HepG2 (cell line): ENCODE results near the gene TRIM72. TPM values are rescaled to one million over a fixed set of nuclear protein-coding genes. Genes with fewer than 3 reads are reported as not detected.

ENCODE experiments used
- ARNT2 ChIP-seq: sonication (generic); formaldehyde crosslinking; IDR thresholded peaks from 2 replicates; pipeline ENCODE4 v1.8.0; 2022; ENCODE audit warnings: mild to moderate bottlenecking, low read depth, missing genetic modification reagents, moderate library complexity
- HDAC1 ChIP-seq: sonication (generic); formaldehyde crosslinking; IDR thresholded peaks from 2 replicates; pipeline ENCODE4 v1.5.1; 2020; ENCODE audit warnings: mild to moderate bottlenecking, missing genetic modification reagents
- HNRNPL ChIP-seq: fragments of 200-400 bp; formaldehyde crosslinking; IDR thresholded peaks from 2 replicates; pipeline ENCODE4 v1.6.1; 2017; ENCODE audit warnings: mild to moderate bottlenecking, low read depth, low read length
- KDM6A ChIP-seq: IDR thresholded peaks from 2 replicates; pipeline ENCODE4 v1.6.1; 2016; ENCODE audit warnings: low read depth
- KLF15 ChIP-seq: sonication (generic); formaldehyde crosslinking; IDR thresholded peaks from 2 replicates; pipeline ENCODE4 v1.8.1; 2023; ENCODE audit warnings: borderline replicate concordance, mild to moderate bottlenecking, inconsistent platforms, missing genetic modification reagents, mixed read lengths
- KLF6 ChIP-seq: IDR thresholded peaks from 2 replicates; pipeline ENCODE4 v1.8.0; 2016; ENCODE audit warnings: missing biosample characterization, missing genetic modification reagents
- MAFF ChIP-seq: IDR thresholded peaks from 2 replicates; pipeline ENCODE4 v1.6.1; 2011; ENCODE audit warnings: low read depth, low read length, improper control_type of control experiment
- MEF2D ChIP-seq: sonication (generic); formaldehyde crosslinking; IDR thresholded peaks from 2 replicates; pipeline ENCODE4 v1.5.1; 2020; ENCODE audit warnings: mild to moderate bottlenecking, missing genetic modification reagents
- RBM39 ChIP-seq: fragments of 200-400 bp; formaldehyde crosslinking; IDR thresholded peaks from one replicate; pipeline ENCODE4 v1.6.1; 2018; ENCODE audit warnings: antibody characterized with exemption, mild to moderate bottlenecking, low read depth, low read length; ENCODE audit not compliant: poor library complexity, severe bottlenecking
- SRSF1 ChIP-seq: fragments of 200-400 bp; formaldehyde crosslinking; optimal IDR thresholded peaks from 2 replicates; pipeline ENCODE3; 2017; ENCODE audit warnings: mild to moderate bottlenecking, low read depth, low read length, moderate library complexity
- THYN1 ChIP-seq: sonication (generic); formaldehyde crosslinking; IDR thresholded peaks from 2 replicates; pipeline ENCODE4 v1.8.1; 2023; ENCODE audit warnings: low read depth, mild to moderate bottlenecking, moderate library complexity, missing genetic modification reagents, borderline replicate concordance
- ZNF207 ChIP-seq: fragments of 450-650 bp; IDR thresholded peaks from 2 replicates; pipeline ENCODE4 v1.6.1; 2016; ENCODE audit warnings: antibody characterized with exemption, borderline replicate concordance
- ZNF263 ChIP-seq: sonication (generic); formaldehyde crosslinking; IDR thresholded peaks from 2 replicates; pipeline ENCODE4 v1.4.0; 2020; ENCODE audit warnings: missing genetic modification reagents
- ZNF3 ChIP-seq: IDR thresholded peaks from 2 replicates; pipeline ENCODE4 v1.7.0; 2017; ENCODE audit warnings: inconsistent platforms
- ZNF547 ChIP-seq: sonication (generic); formaldehyde crosslinking; IDR thresholded peaks from 2 replicates; pipeline ENCODE4 v1.5.1; 2020; ENCODE audit warnings: mild to moderate bottlenecking, missing genetic modification reagents
- polyA plus RNA-seq, 8 experiments: library from polyadenylated mRNA; depleted of rRNA in 3 of 8; stranded (reverse) in 7 of 8; unstranded in 1 of 8; fragments of >200 nt; fragmentation: Illumina TruSeq in 4 of 8; extraction: Trizol in 4 of 8; gene quantifications; 2 replicates each; pipeline versions ENCODE4 v1.2.1 to v1.2.3, GENCODE V29; 2011 to 2016; ENCODE audit warnings: low read depth in 4 of 8, missing spikeins in 1 of 8, mixed read lengths in 1 of 8; ENCODE audit not compliant: insufficient read depth in 1 of 8
- total RNA-seq, 5 experiments: library from RNA; depleted of rRNA; stranded (reverse); fragments of >200 nt; fragmentation: Illumina TruSeq; extraction: Trizol; gene quantifications; 2 replicates each; pipeline ENCODE4 v1.2.3, GENCODE V29; 2016; ENCODE audit warnings: low read depth in 1 of 5
- TF ChIP-seq, protein P1 (sequence below): IDR thresholded peaks from 2 replicates; pipeline ENCODE4 v1.6.1; 2018; ENCODE audit warnings: missing genetic modification reagents, mild to moderate bottlenecking, missing compliant biosample characterization
- TF ChIP-seq, protein P2 (sequence below): sonication (generic); formaldehyde crosslinking; IDR thresholded peaks from 2 replicates; pipeline ENCODE4 v1.5.0; 2020; ENCODE audit warnings: missing genetic modification reagents
- TF ChIP-seq, protein P3 (sequence below): IDR thresholded peaks from 2 replicates; pipeline ENCODE4 v1.6.1; 2016; ENCODE audit warnings: control low read depth
- TF ChIP-seq, protein P4 (sequence below): sonication (generic); formaldehyde crosslinking; IDR thresholded peaks from 2 replicates; pipeline ENCODE4 v1.5.0; 2020; ENCODE audit warnings: missing genetic modification reagents, mild to moderate bottlenecking, borderline replicate concordance
- TF ChIP-seq, protein P5 (sequence below): fragments of 450-650 bp; IDR thresholded peaks from 2 replicates; pipeline ENCODE4 v1.6.1; 2016
- TF ChIP-seq, protein P6 (sequence below): sonication (generic); formaldehyde crosslinking; IDR thresholded peaks from 2 replicates; pipeline ENCODE4 v1.8.0; 2022; ENCODE audit warnings: missing genetic modification reagents, low read depth, mild to moderate bottlenecking, borderline replicate concordance

Gene TRIM72
- total and polyA plus RNA-seq, 2 of the 13 experiments (the other 11 are each of a cell fraction or from before 2014, with no cell fraction given): not detected

DNA sequence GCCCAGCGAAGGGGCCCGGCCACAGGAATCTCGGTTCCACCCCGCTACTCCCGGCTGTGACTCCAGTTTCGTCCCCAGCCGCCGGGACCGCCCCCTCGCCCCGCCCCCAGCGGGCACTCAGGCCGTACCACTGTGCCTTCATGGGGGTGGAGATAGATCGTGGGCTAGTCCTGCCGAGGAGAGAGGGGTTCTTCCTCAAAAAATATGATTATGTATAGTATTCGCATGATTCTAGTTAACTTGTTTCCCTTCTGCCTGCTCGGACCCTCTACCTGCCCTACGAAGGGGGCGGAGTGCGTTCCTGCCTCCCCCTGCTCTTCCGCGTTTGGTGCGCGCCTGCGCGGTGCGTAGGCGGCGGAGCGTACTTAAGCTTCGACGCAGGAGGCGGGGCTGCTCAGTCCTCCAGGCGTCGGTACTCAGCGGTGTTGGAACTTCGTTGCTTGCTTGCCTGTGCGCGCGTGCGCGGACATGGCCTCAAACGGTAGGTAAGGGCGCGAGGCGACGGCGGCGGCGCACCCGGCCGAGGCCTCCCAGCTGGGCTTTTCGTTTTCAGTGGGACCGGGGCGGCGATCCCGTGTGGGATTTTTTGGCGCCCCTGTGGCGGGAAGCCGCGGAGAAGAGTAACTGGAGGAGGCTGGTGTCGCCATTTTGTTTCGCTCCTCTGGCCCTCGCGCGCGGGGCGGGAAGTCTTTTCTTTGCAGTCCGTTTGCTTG lies 34.0 kb upstream of the TRIM72 start, which contains the start of gene FUS (continued):
- TF ChIP-seq, protein P1, sequence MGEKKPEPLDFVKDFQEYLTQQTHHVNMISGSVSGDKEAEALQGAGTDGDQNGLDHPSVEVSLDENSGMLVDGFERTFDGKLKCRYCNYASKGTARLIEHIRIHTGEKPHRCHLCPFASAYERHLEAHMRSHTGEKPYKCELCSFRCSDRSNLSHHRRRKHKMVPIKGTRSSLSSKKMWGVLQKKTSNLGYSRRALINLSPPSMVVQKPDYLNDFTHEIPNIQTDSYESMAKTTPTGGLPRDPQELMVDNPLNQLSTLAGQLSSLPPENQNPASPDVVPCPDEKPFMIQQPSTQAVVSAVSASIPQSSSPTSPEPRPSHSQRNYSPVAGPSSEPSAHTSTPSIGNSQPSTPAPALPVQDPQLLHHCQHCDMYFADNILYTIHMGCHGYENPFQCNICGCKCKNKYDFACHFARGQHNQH (CRISPR knock-in tag): peak; percentile 84
- no peak for TF ChIP-seq ZNF3 (CRISPR knock-in tag)
- TF ChIP-seq MAFF: peak; percentile 42; the same call in 1 of the 2 replicates
- TF ChIP-seq KDM6A (CRISPR knock-in tag): no peak
- TF ChIP-seq, protein P2, sequence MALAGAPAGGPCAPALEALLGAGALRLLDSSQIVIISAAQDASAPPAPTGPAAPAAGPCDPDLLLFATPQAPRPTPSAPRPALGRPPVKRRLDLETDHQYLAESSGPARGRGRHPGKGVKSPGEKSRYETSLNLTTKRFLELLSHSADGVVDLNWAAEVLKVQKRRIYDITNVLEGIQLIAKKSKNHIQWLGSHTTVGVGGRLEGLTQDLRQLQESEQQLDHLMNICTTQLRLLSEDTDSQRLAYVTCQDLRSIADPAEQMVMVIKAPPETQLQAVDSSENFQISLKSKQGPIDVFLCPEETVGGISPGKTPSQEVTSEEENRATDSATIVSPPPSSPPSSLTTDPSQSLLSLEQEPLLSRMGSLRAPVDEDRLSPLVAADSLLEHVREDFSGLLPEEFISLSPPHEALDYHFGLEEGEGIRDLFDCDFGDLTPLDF (CRISPR knock-in tag): no peak; the same call in 1 of the 2 replicates
- TF ChIP-seq, protein P3, sequence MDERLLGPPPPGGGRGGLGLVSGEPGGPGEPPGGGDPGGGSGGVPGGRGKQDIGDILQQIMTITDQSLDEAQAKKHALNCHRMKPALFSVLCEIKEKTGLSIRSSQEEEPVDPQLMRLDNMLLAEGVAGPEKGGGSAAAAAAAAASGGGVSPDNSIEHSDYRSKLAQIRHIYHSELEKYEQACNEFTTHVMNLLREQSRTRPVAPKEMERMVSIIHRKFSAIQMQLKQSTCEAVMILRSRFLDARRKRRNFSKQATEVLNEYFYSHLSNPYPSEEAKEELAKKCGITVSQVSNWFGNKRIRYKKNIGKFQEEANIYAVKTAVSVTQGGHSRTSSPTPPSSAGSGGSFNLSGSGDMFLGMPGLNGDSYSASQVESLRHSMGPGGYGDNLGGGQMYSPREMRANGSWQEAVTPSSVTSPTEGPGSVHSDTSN (CRISPR knock-in tag): no peak
- peak; percentile 32; the same call in 1 of the 2 replicates for TF ChIP-seq HDAC1 (CRISPR knock-in tag)
- peak; percentile 100 for TF ChIP-seq RBM39
- peak; percentile 82 for TF ChIP-seq ARNT2 (CRISPR knock-in tag)
- TF ChIP-seq KLF6: peak; percentile 98
- peak; percentile 71; the same call in 1 of the 2 replicates for TF ChIP-seq ZNF207
- TF ChIP-seq, protein P4, sequence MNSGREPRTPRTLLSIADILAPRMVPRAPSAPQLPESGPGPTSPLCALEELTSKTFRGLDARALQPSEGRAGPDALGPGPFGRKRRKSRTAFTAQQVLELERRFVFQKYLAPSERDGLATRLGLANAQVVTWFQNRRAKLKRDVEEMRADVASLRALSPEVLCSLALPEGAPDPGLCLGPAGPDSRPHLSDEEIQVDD (CRISPR knock-in tag): peak; percentile 78; the same call in 1 of the 2 replicates
- peak; percentile 82 for TF ChIP-seq ZNF263 (CRISPR knock-in tag)
- TF ChIP-seq, protein P5, sequence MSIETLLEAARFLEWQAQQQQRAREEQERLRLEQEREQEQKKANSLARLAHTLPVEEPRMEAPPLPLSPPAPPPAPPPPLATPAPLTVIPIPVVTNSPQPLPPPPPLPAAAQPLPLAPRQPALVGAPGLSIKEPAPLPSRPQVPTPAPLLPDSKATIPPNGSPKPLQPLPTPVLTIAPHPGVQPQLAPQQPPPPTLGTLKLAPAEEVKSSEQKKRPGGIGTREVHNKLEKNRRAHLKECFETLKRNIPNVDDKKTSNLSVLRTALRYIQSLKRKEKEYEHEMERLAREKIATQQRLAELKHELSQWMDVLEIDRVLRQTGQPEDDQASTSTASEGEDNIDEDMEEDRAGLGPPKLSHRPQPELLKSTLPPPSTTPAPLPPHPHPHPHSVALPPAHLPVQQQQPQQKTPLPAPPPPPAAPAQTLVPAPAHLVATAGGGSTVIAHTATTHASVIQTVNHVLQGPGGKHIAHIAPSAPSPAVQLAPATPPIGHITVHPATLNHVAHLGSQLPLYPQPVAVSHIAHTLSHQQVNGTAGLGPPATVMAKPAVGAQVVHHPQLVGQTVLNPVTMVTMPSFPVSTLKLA: no peak
- TF ChIP-seq ZNF547 (CRISPR knock-in tag): peak; percentile 97; the same call in 1 of the 2 replicates
- TF ChIP-seq HNRNPL: peak; percentile 71; the same call in 1 of the 2 replicates
- TF ChIP-seq KLF15 (CRISPR knock-in tag): no peak; the same call in 1 of the 2 replicates
- TF ChIP-seq, protein P6, sequence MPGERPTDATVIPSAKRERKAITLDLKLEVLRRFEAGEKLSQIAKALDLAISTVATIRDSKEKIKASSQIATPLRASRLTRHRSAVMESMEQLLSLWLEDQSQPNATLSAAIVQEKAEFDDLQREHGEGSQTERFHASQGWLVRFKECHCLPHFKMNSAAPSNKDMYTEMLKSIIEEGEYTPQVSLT (CRISPR knock-in tag): peak; percentile 67; the same call in 1 of the 2 replicates
- no peak; the same call in none of the 2 replicates for TF ChIP-seq THYN1 (CRISPR knock-in tag)
- no peak; the same call in none of the 2 replicates for TF ChIP-seq MEF2D (CRISPR knock-in tag)
- TF ChIP-seq SRSF1: peak; percentile 98
